Measurements from ENCODE around the gene UXT.

The UXT gene

DNA sequence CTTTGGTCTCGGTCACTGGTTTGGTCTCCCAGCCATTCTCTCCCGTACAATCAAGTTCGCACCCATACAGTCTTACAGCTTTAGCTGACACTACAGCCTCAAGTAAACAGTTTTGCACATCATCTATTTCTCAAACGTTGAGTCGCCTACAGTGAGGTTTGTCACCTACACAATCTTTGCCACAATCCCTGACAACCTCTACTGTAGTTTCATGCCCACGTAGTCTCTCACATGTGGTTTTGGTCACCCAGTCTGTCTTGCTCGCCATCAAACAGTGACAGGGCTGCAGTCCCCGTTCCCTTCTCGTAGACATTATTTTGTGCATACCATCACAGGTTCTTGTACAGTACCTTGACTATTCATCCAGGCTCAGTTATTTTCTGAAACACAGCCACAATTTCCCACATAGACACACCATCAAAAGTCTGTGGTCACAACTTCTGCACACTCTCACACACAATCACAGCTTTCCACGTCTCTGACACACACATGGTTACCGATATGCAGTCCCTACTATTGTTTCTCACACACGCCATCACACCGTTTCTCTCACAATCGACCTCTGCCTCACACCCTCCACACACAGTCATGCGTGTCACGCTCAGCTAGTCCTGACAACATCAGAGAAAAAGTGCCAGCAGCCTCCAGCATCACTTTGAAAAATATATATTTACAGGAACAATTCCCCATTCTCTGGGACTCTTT, 24.0 kb downstream of the UXT start:
- Mint-ChIP-seq H3K9me3 (ENCODE audit: low read depth) (no peaks in the 10 kb centered on the region), H3K27ac (no peak overlapping the region), H3K27me3 (no peaks in the 10 kb centered on the region)

GRCh38 chrX:47633689-47634590, 25.0 kb downstream of the UXT start:
- no peak overlapping the region for H3K4me3 Mint-ChIP-seq
- H3K27me3 Mint-ChIP-seq = no peaks in the 10 kb centered on the region
- peaks cover 24% of the 10 kb centered on the region for H3K4me1 Mint-ChIP-seq (ENCODE audit: low read depth)
- no peaks in the 10 kb centered on the region for H3K36me3 Mint-ChIP-seq
- no peak overlapping the region for H3K27ac Mint-ChIP-seq
- no peaks in the 10 kb centered on the region for H3K9me3 Mint-ChIP-seq (ENCODE audit: low read depth)

More for the DNA sequence above, 24.0 kb downstream of the UXT start:
- Mint-ChIP-seq H3K4me3 (no peak overlapping the region), H3K4me1 (ENCODE audit: low read depth) (peaks cover 18% of the 10 kb centered on the region), H3K36me3 (peaks cover 5% of the 10 kb centered on the region)

DNA sequence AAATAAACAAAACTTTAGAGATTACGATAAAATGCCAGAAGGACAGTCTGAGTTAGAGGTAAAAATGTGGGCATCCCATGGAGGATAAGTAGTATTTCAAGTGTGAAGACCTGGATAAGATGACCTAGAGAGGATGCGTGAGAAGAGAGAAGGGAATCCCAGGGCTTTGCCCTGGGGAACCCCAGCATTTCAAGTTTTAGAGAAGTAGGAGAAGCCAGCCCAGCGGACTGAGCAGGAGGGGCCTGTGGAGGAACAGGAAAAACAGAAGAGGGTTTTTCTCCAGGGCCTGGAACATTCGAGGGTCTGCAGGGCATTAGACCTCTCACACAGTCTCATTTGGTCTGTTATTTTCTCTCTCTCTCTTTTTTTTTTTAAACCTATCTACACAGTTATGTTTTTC, 26.3 kb downstream of the UXT start:
- Mint-ChIP-seq H3K27ac (no peak overlapping the region), H3K4me1 (ENCODE audit: low read depth) (peaks cover 23% of the 10 kb centered on the region), H3K4me3 (no peak overlapping the region), H3K9me3 (ENCODE audit: low read depth) (no peaks in the 10 kb centered on the region), H3K36me3 (no peaks in the 10 kb centered on the region), H3K27me3 (no peaks in the 10 kb centered on the region)

- H3K27ac Mint-ChIP-seq = no peak overlapping the region
- no peaks in the 10 kb centered on the region for H3K9me3 Mint-ChIP-seq (ENCODE audit: low read depth)
- H3K4me1 Mint-ChIP-seq (ENCODE audit: low read depth) = peaks cover 20% of the 10 kb centered on the region
- H3K36me3 Mint-ChIP-seq = no peaks in the 10 kb centered on the region
- H3K27me3 Mint-ChIP-seq = no peaks in the 10 kb centered on the region
- no peak overlapping the region for H3K4me3 Mint-ChIP-seq
Measured at GRCh38 chrX:47631676-47632075, 27.3 kb downstream of the UXT start.

DNA sequence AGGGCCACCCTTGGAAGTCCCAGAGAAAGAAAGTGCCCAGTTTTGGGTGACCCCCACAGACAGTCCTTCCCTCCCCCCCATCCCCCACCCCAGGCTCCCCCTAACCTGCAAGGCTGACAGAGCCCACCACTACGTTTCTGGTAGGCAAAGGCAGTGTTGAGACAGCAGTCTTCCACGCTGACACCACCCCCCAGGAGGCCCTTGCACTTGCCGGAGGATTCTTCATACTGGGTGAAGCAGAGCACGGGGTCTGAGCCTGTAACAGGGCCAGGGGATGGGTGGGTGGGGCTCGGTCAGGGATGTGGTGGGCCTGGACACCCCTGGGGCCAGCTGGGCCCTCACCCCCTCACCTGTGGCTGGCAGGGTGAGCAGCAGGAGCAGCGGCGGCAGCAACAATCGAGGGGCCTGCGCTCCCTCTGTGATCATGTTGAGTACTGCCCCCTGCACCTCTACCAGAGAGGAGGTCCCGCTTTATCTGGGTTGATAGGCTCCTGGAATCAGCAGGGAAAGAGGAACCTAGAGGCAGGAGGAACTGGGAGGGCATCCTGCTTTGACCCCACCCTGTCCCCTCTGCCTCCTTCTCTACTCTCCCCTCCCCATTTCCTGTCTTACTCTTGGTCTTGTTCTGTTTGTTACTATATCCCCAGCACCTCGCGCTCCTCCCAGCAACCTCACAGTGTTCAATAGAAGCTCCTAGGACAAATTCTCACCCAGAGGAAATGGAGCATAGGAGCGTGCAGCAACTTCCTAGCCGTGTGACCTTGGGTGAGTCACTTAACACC, 29.4 kb downstream of the UXT start, which contains the start of gene CFP:
Gene CFP, minus strand, starts transcription at position 512 of the 782 bp plus-strand sequence. Its CDS starts 86 bp downstream, at position 426.
- H3K27me3 Mint-ChIP-seq = no peaks in the 10 kb centered on the region
- H3K4me1 Mint-ChIP-seq (ENCODE audit: low read depth) = peaks cover 19% of the 10 kb centered on the region
- H3K36me3 Mint-ChIP-seq = no peaks in the 10 kb centered on the region
- peak within 1 kb of the TSS; percentile 51 for H3K27ac Mint-ChIP-seq
- peak within 1 kb of the TSS; percentile 80 for H3K4me3 Mint-ChIP-seq
- no peaks in the 10 kb centered on the region for H3K9me3 Mint-ChIP-seq (ENCODE audit: low read depth)

- peak overlapping the region; percentile 50 for H3K27ac Mint-ChIP-seq
- peaks cover 19% of the 10 kb centered on the region for H3K4me1 Mint-ChIP-seq (ENCODE audit: low read depth)
- no peaks in the 10 kb centered on the region for H3K9me3 Mint-ChIP-seq (ENCODE audit: low read depth)
- H3K27me3 Mint-ChIP-seq = no peaks in the 10 kb centered on the region
- no peaks in the 10 kb centered on the region for H3K36me3 Mint-ChIP-seq
- peak overlapping the region; percentile 80 for H3K4me3 Mint-ChIP-seq
Measured at GRCh38 chrX:47628982-47629381, 30.0 kb downstream of the UXT start.

DNA sequence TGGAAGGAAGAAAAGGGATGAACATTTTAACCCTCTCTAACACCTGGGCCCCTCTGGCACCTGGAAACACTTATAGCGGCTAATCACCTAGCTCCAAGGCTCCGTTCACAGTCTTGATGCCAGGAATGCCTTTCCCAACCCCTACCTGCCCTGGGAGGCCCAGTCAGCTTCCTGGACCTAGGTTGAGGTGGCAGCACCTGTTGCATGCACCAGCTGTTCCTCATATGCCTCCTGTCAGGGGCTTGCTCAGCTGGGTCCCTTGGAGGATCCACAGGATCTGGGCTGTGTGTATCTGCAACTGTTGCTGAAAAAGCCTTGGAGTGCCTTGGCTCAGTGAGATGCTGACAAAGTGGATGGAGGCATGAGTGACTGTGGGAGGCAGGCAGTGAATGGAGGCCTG, 33.6 kb downstream of the UXT start:
- H3K4me1 Mint-ChIP-seq (ENCODE audit: low read depth) = peaks cover 29% of the 10 kb centered on the region
- H3K9me3 Mint-ChIP-seq (ENCODE audit: low read depth) = no peaks in the 10 kb centered on the region
- H3K27ac Mint-ChIP-seq = no peak overlapping the region
- no peaks in the 10 kb centered on the region for H3K27me3 Mint-ChIP-seq
- H3K36me3 Mint-ChIP-seq = no peaks in the 10 kb centered on the region
- no peak overlapping the region for H3K4me3 Mint-ChIP-seq

DNA sequence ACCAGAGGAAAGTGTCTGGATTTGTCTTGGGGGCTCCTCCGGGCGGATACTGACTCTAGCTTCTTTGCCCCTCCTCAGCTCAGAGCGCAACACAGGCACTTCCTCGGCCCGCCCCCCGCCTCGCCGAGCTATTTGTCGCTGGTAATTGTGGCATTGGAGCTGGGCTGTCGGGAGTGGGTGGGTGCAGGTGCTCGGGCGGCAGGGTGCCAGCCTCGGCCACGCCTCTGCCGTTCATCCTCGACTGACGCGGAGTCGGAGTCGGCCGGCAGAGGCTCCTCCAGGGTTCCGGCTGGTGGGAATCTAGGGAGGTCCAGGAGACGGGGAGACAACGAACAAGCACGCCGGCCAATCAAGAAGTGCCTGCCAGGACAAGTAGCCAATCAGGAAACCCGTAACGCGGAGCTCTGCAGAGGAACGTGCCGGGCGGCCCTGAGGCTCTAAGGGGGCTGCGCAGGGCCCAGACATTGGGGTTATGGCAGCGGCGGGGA, 35.4 kb downstream of the UXT start:
- peak overlapping the region; percentile 34 for H3K27ac Mint-ChIP-seq
- H3K9me3 Mint-ChIP-seq (ENCODE audit: low read depth) = no peaks in the 10 kb centered on the region

GRCh38 chrX:47621851-47622250, 37.1 kb downstream of the UXT start:
- Mint-ChIP-seq H3K27me3 (no peaks in the 10 kb centered on the region), H3K9me3 (ENCODE audit: low read depth) (no peaks in the 10 kb centered on the region), H3K36me3 (no peaks in the 10 kb centered on the region), H3K4me3 (no peak overlapping the region), H3K27ac (no peak overlapping the region), H3K4me1 (ENCODE audit: low read depth) (peaks cover 17% of the 10 kb centered on the region)

More for the DNA sequence above, 35.4 kb downstream of the UXT start:
- Mint-ChIP-seq H3K36me3 (no peaks in the 10 kb centered on the region), H3K27me3 (no peaks in the 10 kb centered on the region), H3K4me3 (peak overlapping the region; percentile 81), H3K4me1 (ENCODE audit: low read depth) (peaks cover 21% of the 10 kb centered on the region)

GRCh38 chrX:47620303-47620685, 38.7 kb downstream of the UXT start:
- Mint-ChIP-seq H3K27me3 (no peaks in the 10 kb centered on the region), H3K4me1 (ENCODE audit: low read depth) (peaks cover 17% of the 10 kb centered on the region), H3K27ac (no peak overlapping the region), H3K4me3 (peak overlapping the region; percentile 51), H3K9me3 (ENCODE audit: low read depth) (no peaks in the 10 kb centered on the region), H3K36me3 (no peaks in the 10 kb centered on the region)

GRCh38 chrX:47619486-47620302, 39.3 kb downstream of the UXT start, which contains the start of gene SYN1:
TSS of gene SYN1 (minus strand) at chrX:47619857. CDS start at chrX:47619728, 129 bp downstream.
- no peaks in the 10 kb centered on the region for H3K36me3 Mint-ChIP-seq
- no peaks in the 10 kb centered on the region for H3K27me3 Mint-ChIP-seq
- H3K4me1 Mint-ChIP-seq (ENCODE audit: low read depth) = peaks cover 17% of the 10 kb centered on the region
- no peak within 1 kb of the TSS for H3K27ac Mint-ChIP-seq
- H3K9me3 Mint-ChIP-seq (ENCODE audit: low read depth) = no peaks in the 10 kb centered on the region
- peak within 1 kb of the TSS; percentile 75 for H3K4me3 Mint-ChIP-seq

- H3K4me3 Mint-ChIP-seq = peak overlapping the region; percentile 75
- H3K9me3 Mint-ChIP-seq (ENCODE audit: low read depth) = no peaks in the 10 kb centered on the region
- no peak overlapping the region for H3K27ac Mint-ChIP-seq
- no peaks in the 10 kb centered on the region for H3K27me3 Mint-ChIP-seq
- peaks cover 17% of the 10 kb centered on the region for H3K4me1 Mint-ChIP-seq (ENCODE audit: low read depth)
- H3K36me3 Mint-ChIP-seq = no peaks in the 10 kb centered on the region
Measured at GRCh38 chrX:47618923-47619485, 40.0 kb downstream of the UXT start.

DNA sequence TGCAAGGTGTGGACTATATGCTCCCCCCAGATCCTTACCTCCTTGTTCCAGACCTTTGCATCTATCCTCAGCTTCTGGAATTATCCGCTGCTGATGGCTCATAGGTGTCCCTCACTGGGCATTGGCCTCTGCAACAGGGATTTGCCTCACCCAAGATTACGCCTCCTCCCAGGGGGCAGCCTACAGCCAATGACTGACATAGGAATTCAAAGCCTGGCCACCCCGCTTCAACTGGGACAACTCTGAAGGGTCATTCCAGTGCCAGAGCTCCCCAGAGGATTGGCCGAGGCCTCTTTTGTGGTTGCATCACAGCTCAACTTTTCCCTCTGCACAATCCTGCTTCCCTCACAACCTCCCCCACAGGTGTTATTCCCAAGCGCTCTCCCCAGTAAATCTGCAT, 44.4 kb downstream of the UXT start:
- Mint-ChIP-seq H3K27ac (no peak overlapping the region), H3K36me3 (no peaks in the 10 kb centered on the region), H3K9me3 (ENCODE audit: low read depth) (no peaks in the 10 kb centered on the region), H3K4me1 (ENCODE audit: low read depth) (peaks cover 3% of the 10 kb centered on the region), H3K27me3 (no peaks in the 10 kb centered on the region), H3K4me3 (no peak overlapping the region)

GRCh38 chrX:47613082-47613481, 45.9 kb downstream of the UXT start:
- Mint-ChIP-seq H3K27me3 (no peaks in the 10 kb centered on the region), H3K9me3 (ENCODE audit: low read depth) (no peaks in the 10 kb centered on the region), H3K36me3 (no peaks in the 10 kb centered on the region), H3K4me1 (ENCODE audit: low read depth) (peaks cover 2% of the 10 kb centered on the region), H3K27ac (no peak overlapping the region), H3K4me3 (no peak overlapping the region)
